Measurements from ENCODE around the gene SH3D21.

The SH3D21 gene

GRCh38 chr1:36304970-36305914 lies 926 bp upstream of the SH3D21 start:
- Histone ChIP-seq H3K9ac (ENCODE audit: low read length) (peak overlapping the region; percentile 87), H3K79me2 (ENCODE audit: low read length) (peaks cover 31% of the 10 kb centered on the region), H4K20me1 (ENCODE audit: insufficient read depth, low read length) (peaks cover 6% of the 10 kb centered on the region; the same call in 1 of the 2 replicates), H3K4me2 (ENCODE audit: low read length) (peak overlapping the region; percentile 96), H3K27ac (ENCODE audit: low read length) (peak overlapping the region; percentile 100), H3K9me3 (ENCODE audit: insufficient read depth, low read length) (no peaks in the 10 kb centered on the region), H3K27me3 (ENCODE audit: low read depth, low read length) (no peaks in the 10 kb centered on the region), H2AFZ (ENCODE audit: low read depth, low read length) (no peak overlapping the region), H3K4me1 (ENCODE audit: low read length) (peaks cover 55% of the 10 kb centered on the region), H3K36me3 (replicated peaks; ENCODE audit: low read depth, low read length) (peaks cover 31% of the 10 kb centered on the region), H3K4me3 (ENCODE audit: low read length) (peak overlapping the region; percentile 100)
- TF ChIP-seq CTCF (IDR thresholded peaks at IDR 0.05; ENCODE audit: low read depth, low read length) (no peak), EZH2phosphoT487 (IDR thresholded peaks at IDR 0.05; ENCODE audit: low read depth) (no peak)

GRCh38 chr1:36305915-36306209 lies 306 bp upstream of the SH3D21 start:
- TF ChIP-seq CTCF (IDR thresholded peaks at IDR 0.05; ENCODE audit: low read depth, low read length) (no peak), EZH2phosphoT487 (IDR thresholded peaks at IDR 0.05; ENCODE audit: low read depth) (no peak)
- Histone ChIP-seq H3K9ac (ENCODE audit: low read length) (peak overlapping the region; percentile 87), H3K4me3 (ENCODE audit: low read length) (peak overlapping the region; percentile 100), H3K4me1 (ENCODE audit: low read length) (peaks cover 49% of the 10 kb centered on the region), H3K27ac (ENCODE audit: low read length) (peak overlapping the region; percentile 100), H3K27me3 (ENCODE audit: low read depth, low read length) (no peaks in the 10 kb centered on the region), H4K20me1 (ENCODE audit: insufficient read depth, low read length) (peaks cover 6% of the 10 kb centered on the region; the same call in 1 of the 2 replicates), H3K9me3 (ENCODE audit: insufficient read depth, low read length) (no peaks in the 10 kb centered on the region), H3K79me2 (ENCODE audit: low read length) (peaks cover 31% of the 10 kb centered on the region), H3K36me3 (replicated peaks; ENCODE audit: low read depth, low read length) (peaks cover 33% of the 10 kb centered on the region), H3K4me2 (ENCODE audit: low read length) (peak overlapping the region; percentile 96), H2AFZ (ENCODE audit: low read depth, low read length) (no peak overlapping the region)

- no peaks in the 10 kb centered on the region for H3K9me3 ChIP-seq (ENCODE audit: insufficient read depth, low read length)
- H2AFZ ChIP-seq (ENCODE audit: low read depth, low read length), result 0 out of 2 replicates have a peak overlapping the region, but pooled peaks have one; percentile 60
- peaks cover 31% of the 10 kb centered on the region for H3K79me2 ChIP-seq (ENCODE audit: low read length)
- peaks cover 28% of the 10 kb centered on the region for H3K36me3 ChIP-seq (replicated peaks; ENCODE audit: low read depth, low read length)
- peaks cover 6% of the 10 kb centered on the region; the same call in 1 of the 2 replicates for H4K20me1 ChIP-seq (ENCODE audit: insufficient read depth, low read length)
- TF ChIP-seq CTCF (IDR thresholded peaks at IDR 0.05; ENCODE audit: low read depth, low read length), result no peak
- no peak for TF ChIP-seq EZH2phosphoT487 (IDR thresholded peaks at IDR 0.05; ENCODE audit: low read depth)
- H3K4me1 ChIP-seq (ENCODE audit: low read length), result peaks cover 45% of the 10 kb centered on the region
- peak overlapping the region; percentile 100 for H3K27ac ChIP-seq (ENCODE audit: low read length)
- H3K4me3 ChIP-seq (ENCODE audit: low read length), result peak overlapping the region; percentile 100
- peak overlapping the region; percentile 96 for H3K4me2 ChIP-seq (ENCODE audit: low read length)
- H3K27me3 ChIP-seq (ENCODE audit: low read depth, low read length), result no peaks in the 10 kb centered on the region
- H3K9ac ChIP-seq (ENCODE audit: low read length), result peak overlapping the region; percentile 88
Observed at GRCh38 chr1:36306902-36307456, 811 bp downstream of the SH3D21 start.

All from OCI-LY3 (cell line).